AG04449 (cell line): ENCODE results near the gene ZGLP1.

Source experiments
- CTCF ChIA-PET: fragments of 350-600 bp; formaldehyde crosslinking; extraction: SDS; loops from one replicate; lab custom pipeline; 2021; ENCODE audit warnings: antibody characterized with exemption; lab: Yijun Ruan, JAX
- POLR2A ChIA-PET: fragments of 400-600, 350-600 bp; formaldehyde crosslinking; extraction: SDS; loops from one replicate; lab custom pipeline; 2020; ENCODE audit warnings: antibody characterized with exemption, inconsistent platforms; lab: Yijun Ruan, JAX
- DNase-seq: peaks from one replicate; pipeline ENCODE4 v3.0.0-alpha.2; 2010; ENCODE audit warnings: low read depth, low spot score
- H3K4me3 ChIP-seq: 2 replicates; pipeline ENCODE4 v1.5.1; 2011; ENCODE audit warnings: low read depth, mild to moderate bottlenecking, control low read depth, low read length
- TF ChIP-seq, protein P1 (sequence below): IDR thresholded peaks from one replicate; pipeline ENCODE4 v1.5.1; 2011; ENCODE audit warnings: mild to moderate bottlenecking, moderate library complexity, low read length, control low read depth, inconsistent platforms; ENCODE audit not compliant: insufficient read depth; ENCODE audit errors: missing control alignments

Gene ZGLP1

DNA sequence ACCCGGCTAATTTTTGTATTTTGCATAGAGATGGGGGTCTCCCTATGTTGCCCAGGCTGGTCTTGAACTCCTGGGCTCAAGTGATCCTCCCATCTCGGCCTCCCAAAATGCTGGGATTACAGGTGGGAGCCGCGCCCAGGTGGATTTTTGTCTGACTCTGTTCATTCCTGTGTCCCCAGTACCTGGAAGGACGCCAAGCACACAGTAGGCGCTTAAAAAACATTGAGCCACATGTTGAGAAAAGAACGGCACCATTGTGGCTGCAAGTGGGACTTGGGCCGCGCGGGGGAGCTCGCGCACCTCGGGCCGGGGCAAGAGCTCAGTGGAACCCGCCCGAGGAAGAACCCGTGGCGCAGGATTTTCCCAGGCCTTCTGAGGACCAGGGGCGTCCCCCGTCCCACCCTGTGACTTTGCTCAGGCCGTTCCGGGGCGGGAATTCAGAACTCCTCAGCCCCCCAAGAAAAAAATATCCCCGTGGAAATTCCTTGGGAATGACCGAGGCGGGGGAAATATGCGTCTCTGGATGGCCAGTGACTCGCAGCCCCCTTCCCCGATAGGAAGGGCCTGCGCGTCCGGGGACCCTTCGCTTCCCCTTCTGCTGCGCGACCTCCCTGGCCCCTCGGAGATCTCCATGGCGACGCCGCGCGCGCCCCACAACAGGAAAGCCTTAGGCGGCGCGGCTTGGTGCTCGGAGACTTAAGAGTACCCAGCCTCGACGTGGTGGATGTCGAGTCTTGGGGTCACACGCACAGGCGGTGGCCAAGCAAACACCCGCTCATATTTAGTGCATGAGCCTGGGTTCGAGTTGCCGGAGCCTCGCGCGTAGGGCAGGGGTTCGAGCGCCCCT lies 40.1 kb downstream of the ZGLP1 start:
- CTCF ChIA-PET = interaction anchor here (0.6 to 19.7 kb wide), 27 partner anchors 9 to 171 kb away, joined by 3 to 1180 read pairs (median 5); partner anchors contain the start of genes CDC37, FDX2, ICAM5 and RAVER1
- peak overlapping the region; percentile 27 for H3K4me3 ChIP-seq
- DNase-seq = no peak
- TF ChIP-seq, protein P1, sequence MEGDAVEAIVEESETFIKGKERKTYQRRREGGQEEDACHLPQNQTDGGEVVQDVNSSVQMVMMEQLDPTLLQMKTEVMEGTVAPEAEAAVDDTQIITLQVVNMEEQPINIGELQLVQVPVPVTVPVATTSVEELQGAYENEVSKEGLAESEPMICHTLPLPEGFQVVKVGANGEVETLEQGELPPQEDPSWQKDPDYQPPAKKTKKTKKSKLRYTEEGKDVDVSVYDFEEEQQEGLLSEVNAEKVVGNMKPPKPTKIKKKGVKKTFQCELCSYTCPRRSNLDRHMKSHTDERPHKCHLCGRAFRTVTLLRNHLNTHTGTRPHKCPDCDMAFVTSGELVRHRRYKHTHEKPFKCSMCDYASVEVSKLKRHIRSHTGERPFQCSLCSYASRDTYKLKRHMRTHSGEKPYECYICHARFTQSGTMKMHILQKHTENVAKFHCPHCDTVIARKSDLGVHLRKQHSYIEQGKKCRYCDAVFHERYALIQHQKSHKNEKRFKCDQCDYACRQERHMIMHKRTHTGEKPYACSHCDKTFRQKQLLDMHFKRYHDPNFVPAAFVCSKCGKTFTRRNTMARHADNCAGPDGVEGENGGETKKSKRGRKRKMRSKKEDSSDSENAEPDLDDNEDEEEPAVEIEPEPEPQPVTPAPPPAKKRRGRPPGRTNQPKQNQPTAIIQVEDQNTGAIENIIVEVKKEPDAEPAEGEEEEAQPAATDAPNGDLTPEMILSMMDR = peak; percentile 97
- POLR2A ChIA-PET = interaction anchor here (0.6 to 3.0 kb wide), 7 partner anchors 20 to 122 kb away, joined by 3 to 12 read pairs (median 6); partner anchors contain the start of genes ICAM5 and RAVER1

DNA sequence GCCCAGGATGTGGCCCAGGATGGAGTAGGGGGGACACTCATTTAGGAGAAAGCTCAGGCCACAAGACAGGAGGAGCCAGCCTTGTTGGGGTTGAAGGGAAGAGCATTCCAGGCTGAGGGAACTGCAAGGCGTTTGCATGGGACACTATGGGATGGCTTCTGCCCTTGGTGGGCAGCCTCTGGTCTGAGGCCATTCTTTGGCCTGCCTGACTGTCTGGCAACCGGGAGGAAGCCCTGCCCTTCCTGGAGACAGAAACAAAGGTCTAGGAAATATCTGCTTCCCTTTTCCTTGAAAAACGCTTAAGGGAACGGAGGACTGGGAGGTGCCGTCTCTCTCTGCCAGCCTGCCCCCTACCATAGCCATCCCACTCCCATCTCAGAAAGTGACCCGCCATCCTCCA lies 41.5 kb downstream of the ZGLP1 start:
- CTCF ChIA-PET = interaction anchor here (0.9 to 19.7 kb wide), 10 partner anchors 10 to 336 kb away, joined by 3 to 1180 read pairs (median 6); partner anchors contain the start of genes CDC37, FDX2, RAVER1 and TYK2
- TF ChIP-seq, protein P1 = no peak
- DNase-seq = no peak
- H3K4me3 ChIP-seq = no peak overlapping the region
- POLR2A ChIA-PET = no interaction called here

DNA sequence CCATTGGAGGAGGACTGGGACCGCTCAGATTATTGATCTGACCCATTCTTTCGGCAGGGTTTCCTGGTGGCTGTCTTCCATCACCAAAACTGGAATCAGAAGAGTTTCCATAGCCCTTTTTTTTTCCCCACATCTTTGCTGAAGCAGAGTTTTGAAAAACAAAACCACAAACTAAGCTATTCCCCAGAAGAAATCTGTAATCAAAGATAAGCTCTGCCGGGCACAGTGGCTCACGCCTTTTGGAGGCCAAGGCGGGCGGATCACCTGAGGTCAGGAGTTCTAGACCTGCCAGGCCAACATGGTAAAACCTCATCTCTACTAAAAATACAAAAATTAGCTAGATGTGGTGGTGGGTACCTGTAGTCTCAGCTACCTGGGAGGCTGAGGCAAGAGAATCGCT lies 42.9 kb downstream of the ZGLP1 start:
- DNase-seq = no peak
- CTCF ChIA-PET = interaction anchor here (1.0 to 19.7 kb wide), 7 partner anchors 8 to 169 kb away, joined by 4 to 1180 read pairs (median 6); partner anchors contain the start of genes CDC37, RAVER1 and TYK2
- TF ChIP-seq, protein P1 = no peak
- no peak overlapping the region for H3K4me3 ChIP-seq
- POLR2A ChIA-PET = no interaction called here

DNA sequence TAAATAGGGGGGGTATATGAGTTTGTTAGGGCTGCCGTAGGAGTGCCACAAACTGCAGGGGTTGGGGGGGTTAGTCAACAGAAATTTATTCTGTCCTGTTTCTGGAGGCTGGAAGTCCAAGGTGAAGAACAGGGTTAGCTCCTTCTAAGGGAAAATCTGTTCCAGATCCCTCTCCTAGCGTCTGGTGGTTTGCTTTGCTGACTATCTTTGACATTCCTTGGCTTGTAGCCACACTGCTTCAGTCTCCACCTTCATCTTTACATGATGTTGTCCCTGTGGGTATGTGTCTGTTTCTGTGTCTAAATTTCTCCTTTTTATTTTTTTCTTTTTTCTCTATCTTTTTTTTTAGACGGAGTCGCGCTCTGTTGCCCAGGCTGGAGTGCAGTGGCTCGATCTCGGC lies 46.8 kb downstream of the ZGLP1 start:
- no peak overlapping the region for H3K4me3 ChIP-seq
- ChIA-PET CTCF (interaction anchor here (1.5 to 19.7 kb wide), 2 partner anchors 9 to 124 kb away, joined by 5 to 1180 read pairs; partner anchors contain the start of genes CDC37, ICAM1 and TYK2), POLR2A (no interaction called here)
- TF ChIP-seq, protein P1 = no peak
- no peak for DNase-seq

DNA sequence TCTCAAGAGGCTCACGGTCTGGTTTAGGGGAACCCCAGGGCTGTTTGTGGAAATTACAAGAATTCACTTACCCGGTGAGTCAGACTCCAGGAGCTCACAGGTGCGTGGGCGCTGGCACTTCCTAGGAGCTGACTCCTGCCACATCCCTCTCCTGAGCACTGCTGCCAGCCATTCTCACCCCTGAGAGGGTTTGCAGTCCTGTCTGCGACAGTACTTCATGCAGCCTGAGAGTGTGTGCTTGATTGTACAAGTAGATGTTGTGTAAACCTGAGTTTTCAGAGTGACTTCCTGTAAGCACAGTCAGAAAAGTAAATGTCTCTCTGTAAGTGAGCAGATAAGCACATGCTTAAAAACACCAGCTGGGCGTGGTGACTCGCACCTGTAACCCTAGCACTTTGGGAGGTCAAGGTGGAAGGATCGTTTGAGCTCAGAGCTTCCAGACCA lies 49.5 kb downstream of the ZGLP1 start:
- no peak for DNase-seq
- POLR2A ChIA-PET = no interaction called here
- TF ChIP-seq, protein P1 = no peak
- CTCF ChIA-PET = interaction anchor here (0.7 to 19.7 kb wide), 26 partner anchors 9 to 330 kb away, joined by 3 to 1180 read pairs (median 4); partner anchors contain the start of genes CDC37, ICAM1, ICAM4 and ICAM5
- H3K4me3 ChIP-seq = no peak overlapping the region
